ENCODE results near the gene SERPINA3.

Gene SERPINA3

DNA sequence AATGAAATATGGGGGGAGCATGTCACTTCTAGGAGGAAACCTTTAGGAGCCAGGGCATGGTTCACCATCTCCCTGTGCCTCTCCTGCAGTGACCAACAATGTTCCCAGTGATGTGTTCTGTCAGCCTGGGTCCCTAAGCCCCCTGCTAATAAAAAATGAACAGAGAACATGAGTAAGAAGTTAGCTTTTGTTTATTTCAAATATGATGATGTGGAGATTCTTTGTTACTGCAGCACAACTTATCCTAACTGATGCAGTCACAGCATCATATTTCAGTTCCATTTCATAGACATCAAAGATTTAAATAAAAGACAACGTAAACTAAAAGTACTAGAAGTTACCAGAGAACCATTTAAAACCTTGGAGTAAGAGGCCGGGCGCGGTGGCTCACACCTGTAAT is 43.9 kb downstream of the SERPINA3 start:
- DNase-seq = no peak

DNA sequence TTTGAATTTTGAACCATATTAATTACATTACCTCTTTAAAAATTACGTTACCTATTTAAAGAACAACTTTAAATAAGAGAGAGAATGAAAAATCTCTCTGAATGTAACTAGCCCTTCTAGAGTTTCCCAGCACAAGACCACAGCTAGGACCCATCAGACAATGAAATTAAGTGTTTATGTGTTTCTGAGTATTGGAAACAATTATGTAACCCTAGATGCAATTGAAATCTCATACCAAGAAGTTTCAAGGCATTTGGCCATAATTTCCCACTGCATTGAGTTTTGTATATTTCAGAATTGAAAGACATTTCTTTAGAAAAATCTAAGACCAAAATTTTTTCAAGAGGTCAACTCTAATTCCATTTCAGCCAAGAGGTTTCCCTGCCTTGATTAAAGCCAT is 47.1 kb downstream of the SERPINA3 start:
- no peak for DNase-seq

DNA sequence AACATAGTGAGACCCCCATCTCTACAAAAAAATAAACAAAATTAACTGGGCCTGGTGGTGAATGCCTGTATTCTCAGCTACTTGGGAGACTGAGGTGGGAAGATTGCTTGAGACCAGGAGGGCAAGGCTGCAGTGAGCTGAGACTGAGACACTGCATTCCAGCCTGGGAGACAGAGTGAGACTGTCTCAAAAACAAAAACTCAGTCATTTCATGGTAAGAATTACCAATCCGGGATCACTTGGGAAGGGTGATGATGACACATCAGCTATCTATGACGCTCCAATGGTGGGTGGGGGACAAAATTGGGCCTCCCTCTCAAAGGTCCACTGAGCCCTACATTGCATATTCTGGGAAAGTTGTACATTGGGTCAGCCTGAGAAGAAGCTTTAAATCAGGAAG is 47.7 kb downstream of the SERPINA3 start:
- peak; percentile 63 for DNase-seq

DNA sequence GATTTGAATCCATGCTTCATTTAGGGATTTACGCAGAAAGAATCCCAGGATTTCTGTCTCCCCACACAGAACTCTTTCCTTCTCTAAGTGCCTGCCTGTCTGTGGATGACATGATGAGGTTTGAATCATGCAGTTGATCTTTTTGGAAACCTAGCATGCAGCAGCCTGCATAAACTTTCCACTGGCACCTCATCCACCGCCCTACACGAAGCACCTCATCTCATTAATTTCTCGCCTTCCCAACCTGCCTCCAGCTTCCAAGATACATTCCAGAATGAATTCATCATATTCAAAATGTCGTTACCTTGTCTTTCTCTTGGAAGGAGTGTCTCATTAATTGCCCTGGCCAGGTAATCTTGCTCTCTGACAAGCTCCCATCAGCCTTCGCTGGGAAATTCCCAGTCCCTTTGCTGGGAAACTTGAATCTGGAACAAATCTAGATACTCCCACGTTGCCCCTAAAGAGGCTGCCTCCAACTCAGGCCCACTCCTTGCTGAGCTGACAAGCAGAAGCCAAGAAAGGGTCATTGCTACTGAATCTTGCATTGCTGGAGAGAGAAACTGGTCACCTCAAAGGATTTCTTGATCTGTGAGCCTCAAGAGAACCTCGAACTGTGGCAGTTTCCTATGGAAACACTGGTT is 48.2 kb downstream of the SERPINA3 start:
- DNase-seq = no peak

DNA sequence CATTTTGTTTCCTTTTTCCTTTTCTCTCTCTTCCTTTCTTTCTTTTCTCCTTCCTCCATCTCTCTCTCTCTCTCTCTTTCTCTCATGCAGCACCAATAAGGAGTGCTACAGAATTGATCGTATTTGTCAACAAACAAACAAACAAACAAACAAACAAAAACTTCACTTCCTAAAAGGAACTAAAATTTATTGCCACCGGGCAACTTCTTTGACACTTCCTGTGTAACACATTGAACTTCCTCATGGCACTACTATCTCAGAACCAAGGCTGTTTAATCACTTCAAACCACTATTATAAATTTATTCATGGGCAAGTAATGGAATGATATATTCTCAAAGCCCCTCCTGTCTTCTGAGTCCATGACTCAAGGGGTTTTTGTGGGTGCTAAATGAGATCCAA is 51.3 kb downstream of the SERPINA3 start:
- no peak for DNase-seq

DNA sequence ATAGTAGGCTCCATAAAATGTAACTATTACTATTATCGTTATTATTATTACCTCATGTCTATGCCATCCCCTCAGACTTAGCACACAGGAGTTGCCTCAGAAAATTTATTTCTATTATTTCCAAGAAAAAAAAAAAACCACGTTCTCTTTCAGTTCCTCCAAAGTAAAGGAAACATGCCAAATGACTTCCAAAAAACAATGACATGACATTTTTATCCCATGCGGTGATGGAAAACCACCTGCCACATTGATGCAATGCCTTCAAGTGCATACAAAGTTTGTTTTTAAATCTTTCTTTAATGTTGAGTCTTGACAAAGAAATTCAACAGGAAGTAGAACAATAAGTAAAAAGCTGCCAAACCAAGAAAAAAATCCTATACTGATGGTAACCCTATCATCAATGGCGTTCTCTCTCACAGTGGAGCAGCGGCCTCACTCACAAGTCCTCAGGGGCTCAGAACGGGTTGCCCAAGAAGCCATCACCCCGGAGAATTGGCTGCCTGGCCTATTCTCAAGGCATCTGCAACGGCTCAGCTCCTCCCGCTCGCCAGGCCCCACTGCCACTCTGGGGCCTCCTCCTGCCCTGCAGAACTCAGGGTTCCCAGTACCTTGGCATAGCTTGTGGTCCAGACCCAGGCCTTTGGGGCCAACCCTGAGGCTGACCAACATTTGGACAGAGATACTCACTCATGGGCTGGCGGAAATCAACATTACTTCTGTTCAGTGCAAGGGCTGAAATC is 51.9 kb downstream of the SERPINA3 start:
- no peak for DNase-seq

DNA sequence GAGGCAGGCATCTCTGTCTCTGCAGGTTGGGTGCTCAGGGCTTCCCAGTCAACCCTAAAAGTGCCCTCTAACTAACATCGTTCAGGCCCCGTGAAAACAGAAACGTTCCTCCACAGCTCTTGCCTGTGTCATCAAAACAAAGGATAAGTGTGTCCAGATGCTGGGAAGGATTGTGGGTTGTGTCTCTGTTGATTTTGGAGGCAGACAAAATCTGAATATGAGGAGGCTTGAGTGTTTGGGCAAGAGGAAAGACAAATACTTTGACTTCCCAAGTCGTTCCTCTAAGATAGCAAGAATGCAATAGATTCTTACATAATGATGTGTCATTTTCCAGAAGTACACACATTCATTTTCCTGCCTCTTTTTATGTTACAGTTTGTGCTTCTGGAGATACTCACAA is 52.9 kb downstream of the SERPINA3 start:
- peak; percentile 99 for DNase-seq

DNA sequence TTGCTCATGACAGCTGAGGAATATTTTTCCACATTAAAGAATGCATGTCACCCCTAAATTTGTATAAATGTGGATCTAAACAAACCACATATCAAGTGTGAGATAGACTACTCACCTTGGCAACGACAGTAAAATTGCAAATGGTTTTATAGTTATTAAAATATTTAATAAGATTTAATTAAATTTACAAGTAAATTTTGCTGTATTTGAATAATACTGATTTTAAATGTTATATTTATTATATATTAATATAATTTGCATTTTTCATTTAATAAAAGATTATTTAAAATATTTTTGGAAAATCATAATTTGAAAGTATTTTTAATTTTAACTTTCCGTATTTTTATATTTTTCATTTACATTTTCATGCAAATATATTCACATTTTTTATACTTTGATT is 53.4 kb downstream of the SERPINA3 start:
- DNase-seq = no peak

DNA sequence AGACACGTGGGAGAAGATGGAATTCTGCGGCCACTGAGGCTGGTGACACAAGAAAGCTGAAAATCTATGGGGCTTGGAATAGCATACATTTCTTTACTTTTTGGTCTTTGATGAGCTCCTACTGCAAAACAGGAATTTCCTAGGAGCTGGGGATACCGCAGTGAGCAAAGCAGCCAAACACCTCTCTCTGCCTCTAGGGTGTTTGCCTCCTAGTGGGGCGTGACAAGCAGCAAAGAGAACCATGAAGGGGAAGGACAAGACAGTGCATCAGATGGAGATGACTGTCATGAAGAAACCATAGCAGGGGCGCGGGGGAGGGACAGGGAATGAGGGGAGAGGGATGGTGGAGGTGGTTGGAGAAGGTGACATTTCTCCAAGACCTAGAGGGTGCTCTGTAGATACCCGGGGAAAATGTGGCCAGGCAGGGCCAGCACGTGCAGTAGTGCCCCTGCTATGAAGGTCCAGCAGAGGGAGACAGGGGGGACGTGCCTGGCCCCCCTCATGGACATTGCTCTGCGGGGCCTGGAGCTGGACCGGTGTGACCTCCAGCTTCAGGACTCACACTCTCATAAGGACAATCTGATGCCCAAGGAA is 58.6 kb downstream of the SERPINA3 start:
- no peak for DNase-seq

DNA sequence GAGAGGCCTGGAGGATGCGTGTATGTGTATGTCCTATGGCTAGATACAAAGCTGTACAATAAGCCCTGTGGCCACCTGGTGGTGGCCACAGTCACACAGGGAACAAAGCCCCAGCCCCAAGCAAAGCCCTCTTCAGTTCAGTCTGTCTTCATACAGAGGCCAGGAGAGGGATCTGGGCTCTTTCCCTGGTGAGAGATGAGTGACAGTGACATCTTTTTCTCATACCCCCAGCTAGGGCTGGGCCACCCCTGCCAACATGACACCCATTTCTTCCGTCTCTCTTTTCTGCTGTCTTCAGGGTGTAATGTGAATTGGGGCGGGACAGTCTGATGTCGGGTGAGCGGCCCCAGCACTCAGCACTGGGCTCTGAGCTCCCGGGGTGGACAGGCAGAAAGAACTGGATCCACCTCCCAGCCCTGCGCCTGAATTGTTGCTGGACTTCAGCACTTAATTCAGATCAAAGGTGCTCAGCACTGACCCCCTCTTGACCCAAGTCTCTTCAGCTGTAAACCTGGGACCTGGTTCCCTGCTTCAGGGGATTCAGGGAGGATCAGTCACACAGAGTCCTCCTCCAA is 59.8 kb downstream of the SERPINA3 start:
- DNase-seq = peak; percentile 44

DNA sequence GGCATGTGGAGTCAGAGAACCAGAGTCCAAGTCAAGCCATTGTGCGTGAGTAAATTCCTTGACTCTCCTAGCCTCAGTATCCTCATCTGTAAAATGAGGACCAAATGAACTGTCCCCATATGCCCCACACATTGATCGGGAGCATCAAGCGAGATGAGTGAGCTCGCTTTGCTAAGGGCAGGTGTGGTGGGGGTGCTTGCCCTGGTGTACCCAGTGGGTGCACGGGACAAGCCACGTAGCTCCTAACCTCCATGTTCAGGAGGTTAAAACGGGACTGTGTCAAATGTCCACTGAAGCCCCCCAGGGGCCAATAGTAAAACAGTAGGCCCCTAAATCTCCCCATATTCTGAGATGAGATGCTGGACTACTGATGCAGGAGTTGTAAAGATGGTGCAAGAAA is 60.9 kb downstream of the SERPINA3 start:
- no peak for DNase-seq
